ENCODE measurements around the gene ARHGEF10L.

ARHGEF10L gene

GRCh38 chr1:17678011-17678410 lies 138.5 kb downstream of the ARHGEF10L start:
- no peak for DNase-seq (ENCODE audit: low spot score)

GRCh38 chr1:17679856-17680255 lies 140.4 kb downstream of the ARHGEF10L start:
- DNase-seq (ENCODE audit: low spot score) = no peak

- DNase-seq (ENCODE audit: low spot score) = no peak
These were observed 140.8 kb downstream of the ARHGEF10L start for GRCh38 chr1:17680308-17680707.

- no peak for DNase-seq (ENCODE audit: low spot score)
These were observed 142.9 kb downstream of the ARHGEF10L start for GRCh38 chr1:17682400-17682799.

- DNase-seq (ENCODE audit: low spot score) = no peak
These were observed 144.1 kb downstream of the ARHGEF10L start for GRCh38 chr1:17683598-17683997.

DNA sequence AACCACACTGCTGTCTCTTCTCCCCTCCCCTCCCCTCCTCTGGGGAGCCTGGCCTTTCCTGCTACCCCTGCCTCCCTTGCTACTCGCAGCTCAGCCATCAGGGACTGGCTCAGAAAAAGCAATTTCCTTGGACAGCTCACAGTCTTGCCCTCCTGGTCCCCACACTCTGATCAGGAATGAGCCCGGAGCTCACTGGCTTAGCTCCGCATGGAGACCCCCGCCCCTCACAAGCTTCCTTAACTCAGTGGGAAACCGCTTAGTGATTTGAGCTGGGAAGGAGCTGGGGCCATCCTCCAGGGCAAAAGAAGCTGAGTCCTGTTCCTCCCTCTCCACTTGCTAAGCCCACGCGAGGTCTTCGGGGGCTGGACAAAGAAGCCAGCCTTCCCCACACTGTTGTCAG lies 145.3 kb downstream of the ARHGEF10L start:
- no peak for DNase-seq (ENCODE audit: low spot score)

- no peak for DNase-seq (ENCODE audit: low spot score)
These were observed 146.8 kb downstream of the ARHGEF10L start for GRCh38 chr1:17686258-17686657.

- no peak for DNase-seq (ENCODE audit: low spot score)
These were observed 147.6 kb downstream of the ARHGEF10L start for GRCh38 chr1:17687145-17687544.

- no peak for DNase-seq (ENCODE audit: low spot score)
These were observed 148.8 kb downstream of the ARHGEF10L start for GRCh38 chr1:17688217-17688810.

GRCh38 chr1:17689011-17689410 lies 149.5 kb downstream of the ARHGEF10L start:
- DNase-seq (ENCODE audit: low spot score) = no peak

- DNase-seq (ENCODE audit: low spot score) = no peak
These were observed 151.6 kb downstream of the ARHGEF10L start for GRCh38 chr1:17690906-17691634.

DNA sequence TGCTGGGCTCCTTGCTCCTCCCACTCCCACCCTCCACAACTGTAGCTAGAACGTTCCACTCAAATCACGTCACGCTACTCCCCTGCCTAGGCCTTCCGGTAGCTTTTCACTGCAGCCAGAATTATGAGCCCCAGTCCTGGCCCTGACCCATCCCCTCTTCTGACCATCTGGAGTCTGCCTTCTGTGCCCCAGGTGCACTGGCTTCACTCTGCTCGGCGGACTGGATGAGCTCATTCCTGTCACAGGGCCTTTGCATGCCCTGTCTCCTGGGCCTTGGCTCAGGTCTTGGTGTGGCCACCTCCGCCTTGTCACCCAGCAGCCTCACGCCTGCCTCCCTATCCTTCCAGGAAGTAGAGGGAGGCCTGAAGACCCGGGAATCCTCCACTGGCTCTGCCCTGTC lies 153.1 kb downstream of the ARHGEF10L start:
- DNase-seq (ENCODE audit: low spot score) = no peak

- DNase-seq (ENCODE audit: low spot score) = no peak
These were observed 157.2 kb downstream of the ARHGEF10L start for GRCh38 chr1:17696417-17697301.

GRCh38 chr1:17697458-17697857 lies 158.0 kb downstream of the ARHGEF10L start:
- DNase-seq (ENCODE audit: low spot score) = no peak

GRCh38 chr1:17699581-17699980 lies 160.1 kb downstream of the ARHGEF10L start:
- DNase-seq (ENCODE audit: low spot score) = no peak

DNA sequence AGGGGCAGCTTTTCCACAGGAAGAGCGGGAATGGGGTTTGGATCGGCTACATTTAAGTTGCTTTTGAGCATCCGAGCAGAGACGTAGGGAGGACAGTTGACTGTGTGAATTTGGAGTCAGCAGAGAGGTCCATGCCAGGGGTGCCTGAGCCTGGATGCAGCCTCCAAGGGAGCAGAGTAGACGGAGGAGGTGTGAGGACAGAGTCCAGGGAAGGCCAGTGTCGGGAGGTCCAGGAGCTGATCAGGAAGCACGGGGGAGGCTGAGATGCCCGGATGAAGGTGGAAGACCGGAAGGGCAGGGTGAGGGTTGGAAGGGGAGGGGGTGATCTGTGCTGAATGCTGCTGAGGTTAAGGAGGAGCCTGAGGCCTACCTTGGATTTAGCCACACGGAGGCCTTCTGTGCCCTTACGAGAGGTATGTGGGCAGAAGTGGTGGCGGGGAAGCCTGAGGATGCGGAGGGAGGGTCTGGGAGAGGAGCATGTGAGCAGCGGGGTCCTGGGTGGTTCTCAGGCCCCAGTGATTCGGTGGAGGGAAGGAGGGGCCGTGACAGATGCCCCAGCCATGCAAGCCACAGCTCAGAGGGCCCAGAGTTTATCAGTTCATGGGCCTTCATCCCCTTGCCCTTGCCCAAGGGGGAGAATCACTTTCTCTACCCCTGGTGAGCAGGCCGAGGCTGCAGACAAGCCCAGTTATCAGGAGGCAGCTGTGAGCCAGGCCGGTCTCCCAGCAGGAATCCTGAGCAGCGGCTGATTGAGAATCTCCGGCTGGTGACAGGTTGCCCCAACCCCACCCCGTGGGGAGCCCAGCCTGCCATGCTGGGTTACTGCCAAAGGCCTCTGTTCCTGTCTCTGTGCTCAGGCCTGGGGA lies 161.7 kb downstream of the ARHGEF10L start:
- DNase-seq (ENCODE audit: low spot score) = no peak

DNA sequence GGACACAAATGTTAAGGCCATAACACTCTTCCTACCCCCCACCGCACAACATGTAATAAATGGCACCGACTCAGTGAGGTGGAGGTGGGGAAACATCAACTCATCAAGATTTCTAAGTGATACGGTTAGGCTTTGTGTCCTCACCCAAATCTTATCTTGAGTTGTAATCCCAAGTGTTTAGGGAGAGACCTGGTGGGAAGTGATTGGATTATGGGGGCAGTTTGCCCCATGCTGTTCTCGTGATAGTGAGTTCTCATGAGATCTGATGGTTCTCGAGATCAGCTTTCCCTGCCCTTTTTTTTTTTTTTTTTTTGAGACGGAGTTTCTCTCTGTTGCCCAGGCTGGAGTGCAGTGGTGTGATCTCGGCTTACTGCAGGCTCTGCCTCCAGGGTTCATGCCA lies 164.7 kb downstream of the ARHGEF10L start:
- DNase-seq (ENCODE audit: low spot score) = no peak

- no peak for DNase-seq (ENCODE audit: low spot score)
These were observed 166.9 kb downstream of the ARHGEF10L start for GRCh38 chr1:17706445-17706844.

- no peak for DNase-seq (ENCODE audit: low spot score)
These were observed 170.5 kb downstream of the ARHGEF10L start for GRCh38 chr1:17709981-17710380.

- no peak for DNase-seq (ENCODE audit: low spot score)
These were observed 171.5 kb downstream of the ARHGEF10L start for GRCh38 chr1:17710889-17711576.

DNA sequence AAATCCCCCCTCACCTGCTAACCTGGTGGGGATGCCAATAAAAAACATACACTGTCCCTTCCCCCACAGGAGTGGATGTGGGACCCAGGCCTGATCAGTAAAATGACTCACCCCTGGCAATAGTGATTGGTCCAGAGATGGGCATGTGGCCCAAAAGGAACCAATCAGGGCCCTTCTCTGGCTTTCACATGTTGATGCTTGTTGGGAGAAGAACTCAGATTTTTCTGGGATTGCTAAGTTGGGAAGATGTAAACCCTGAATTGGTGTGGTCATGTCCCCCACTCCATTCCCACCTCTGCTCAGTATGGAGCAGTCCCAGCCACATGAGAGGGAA lies 172.0 kb downstream of the ARHGEF10L start:
- no peak for DNase-seq (ENCODE audit: low spot score)
